NCI-H1092 (cell line): ENCODE data around the gene IQCN.
A peak's percentile ranks its signal among the peaks of the same experiment; 100 is the strongest.

ENCODE experiments used
- DNase-seq: peaks from one replicate; lab custom pipeline; 2025; lab: John Stamatoyannopoulos, UW

Gene IQCN

GRCh38 chr19:18266771-18267686 is 7.2 kb downstream of the IQCN start:
- no peak for DNase-seq

GRCh38 chr19:18265582-18265981 is 8.7 kb downstream of the IQCN start:
- no peak for DNase-seq

- DNase-seq: no peak
Measured at GRCh38 chr19:18264971-18265540, 9.2 kb downstream of the IQCN start.

- no peak for DNase-seq
Measured at GRCh38 chr19:18264137-18264854, 10.0 kb downstream of the IQCN start.

GRCh38 chr19:18263324-18264136 is 10.7 kb downstream of the IQCN start:
- no peak for DNase-seq

GRCh38 chr19:18262917-18263316 is 11.3 kb downstream of the IQCN start:
- DNase-seq: no peak

- DNase-seq: no peak
Measured at GRCh38 chr19:18262144-18262543, 12.1 kb downstream of the IQCN start.

- DNase-seq: no peak
Measured at GRCh38 chr19:18261474-18261873, 12.8 kb downstream of the IQCN start.

GRCh38 chr19:18259893-18260292 is 14.4 kb downstream of the IQCN start:
- DNase-seq: no peak

- DNase-seq: no peak
Measured at GRCh38 chr19:18257503-18258470, 16.5 kb downstream of the IQCN start.

GRCh38 chr19:18254546-18255503 is 19.4 kb downstream of the IQCN start:
- DNase-seq: no peak

GRCh38 chr19:18253716-18254115 is 20.5 kb downstream of the IQCN start:
- DNase-seq: no peak

- no peak for DNase-seq
Measured at GRCh38 chr19:18253130-18253529, 21.1 kb downstream of the IQCN start.

GRCh38 chr19:18252370-18252717 is 21.9 kb downstream of the IQCN start:
- DNase-seq: no peak

GRCh38 chr19:18251587-18252369 is 22.5 kb downstream of the IQCN start:
- peak; percentile 24 for DNase-seq

- no peak for DNase-seq
Measured at GRCh38 chr19:18249834-18250233, 24.4 kb downstream of the IQCN start.

GRCh38 chr19:18245297-18245696 is 29.0 kb downstream of the IQCN start:
- DNase-seq: no peak

GRCh38 chr19:18239303-18239702 is 34.9 kb downstream of the IQCN start:
- DNase-seq: no peak

GRCh38 chr19:18234194-18234593 is 40.1 kb downstream of the IQCN start:
- DNase-seq: no peak
